22Rv1 (cell line): ENCODE measurements around the gene MAD1L1.

ENCODE experiments used
- H3K27ac ChIP-seq: fragments of 450-650 bp; 2 replicates; pipeline ENCODE4 v1.5.1; 2017
- CTCF ChIP-seq: fragments of 450-650 bp; IDR thresholded peaks from 2 replicates; pipeline ENCODE4 v1.5.1; 2017; ENCODE audit warnings: mild to moderate bottlenecking
- ZFX ChIP-seq: fragments of 450-650 bp; IDR thresholded peaks from 2 replicates; pipeline ENCODE4 v1.6.1; 2017; ENCODE audit warnings: antibody characterized with exemption, borderline replicate concordance

The MAD1L1 gene

DNA sequence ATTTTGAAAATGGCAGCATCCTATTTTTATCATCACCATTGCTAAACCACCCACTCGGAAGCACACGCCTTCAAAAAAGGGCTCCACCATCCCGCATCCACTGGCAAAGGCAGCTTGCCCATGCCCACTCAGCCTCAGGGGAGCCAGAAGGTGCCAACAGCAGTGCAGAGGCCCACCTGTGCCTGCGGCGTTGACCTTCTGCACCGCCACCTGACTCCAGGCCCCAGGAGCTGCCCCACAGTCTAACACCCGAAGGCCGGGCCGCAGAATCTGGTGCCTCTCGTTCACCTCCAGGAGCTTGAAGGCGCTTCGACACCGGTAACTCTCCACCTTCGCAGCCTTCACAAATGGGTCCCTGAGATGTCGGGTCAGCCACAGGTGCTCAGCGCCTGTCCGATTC lies 6.5 kb upstream of the MAD1L1 start:
- no peak overlapping the region for H3K27ac ChIP-seq
- no peak for TF ChIP-seq CTCF
- TF ChIP-seq ZFX = no peak

DNA sequence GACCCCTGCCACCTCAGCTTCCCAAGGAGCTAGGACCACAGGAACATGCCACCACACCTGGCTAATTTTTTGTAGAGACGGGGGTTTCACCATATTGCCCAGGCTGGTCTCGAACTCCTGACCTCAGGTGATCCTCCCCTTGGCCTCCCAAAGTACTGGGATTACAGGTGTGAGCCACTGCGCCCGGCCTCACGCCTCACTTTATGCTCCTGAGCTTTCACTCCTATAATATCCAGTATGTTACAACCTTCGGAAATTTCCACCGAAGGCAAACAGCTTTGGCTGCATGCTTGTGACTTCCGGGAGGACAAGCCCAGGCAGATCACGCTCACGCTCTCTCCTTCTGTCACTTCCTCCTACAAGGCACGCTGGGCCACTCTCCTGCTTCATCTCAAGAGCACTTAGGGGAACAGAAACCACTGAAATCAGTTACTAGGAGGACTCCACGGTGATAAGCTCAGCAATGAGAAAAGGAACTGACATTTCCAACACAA lies 4.4 kb upstream of the MAD1L1 start:
- TF ChIP-seq ZFX (no peak), CTCF (no peak)
- H3K27ac ChIP-seq = no peak overlapping the region

GRCh38 chr7:2233926-2234325 lies 1.2 kb upstream of the MAD1L1 start:
- TF ChIP-seq CTCF = no peak
- no peak for TF ChIP-seq ZFX
- H3K27ac ChIP-seq = peak overlapping the region; percentile 68; the same call in 1 of the 2 replicates

- TF ChIP-seq ZFX = no peak
- TF ChIP-seq CTCF = no peak
Observed at GRCh38 chr7:2231992-2232765, 566 bp downstream of the MAD1L1 start.

DNA sequence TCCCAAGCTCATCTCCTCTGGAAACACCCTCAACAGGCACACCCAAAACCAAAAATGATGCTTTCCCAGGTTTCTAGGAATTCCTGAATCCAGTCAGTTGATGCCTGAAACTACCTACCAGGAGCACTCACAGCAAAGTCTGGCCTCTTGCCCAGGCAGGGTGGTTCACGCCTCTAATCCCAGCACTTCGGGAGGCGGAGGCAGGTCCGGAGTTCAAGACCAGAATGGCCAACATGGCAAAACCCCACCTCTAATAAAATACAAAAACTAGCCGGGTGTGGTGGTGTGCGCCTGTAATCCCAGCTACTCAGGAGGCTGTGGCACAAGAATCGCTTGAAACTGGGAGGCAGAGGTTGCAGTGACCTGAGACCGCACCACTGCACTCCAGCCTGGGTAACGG lies 1.9 kb downstream of the MAD1L1 start:
- H3K27ac ChIP-seq = no peak overlapping the region
- no peak for TF ChIP-seq CTCF
- TF ChIP-seq ZFX = no peak

More at GRCh38 chr7:2231992-2232765, 566 bp downstream of the MAD1L1 start:
- peak overlapping the region; percentile 68 for H3K27ac ChIP-seq

DNA sequence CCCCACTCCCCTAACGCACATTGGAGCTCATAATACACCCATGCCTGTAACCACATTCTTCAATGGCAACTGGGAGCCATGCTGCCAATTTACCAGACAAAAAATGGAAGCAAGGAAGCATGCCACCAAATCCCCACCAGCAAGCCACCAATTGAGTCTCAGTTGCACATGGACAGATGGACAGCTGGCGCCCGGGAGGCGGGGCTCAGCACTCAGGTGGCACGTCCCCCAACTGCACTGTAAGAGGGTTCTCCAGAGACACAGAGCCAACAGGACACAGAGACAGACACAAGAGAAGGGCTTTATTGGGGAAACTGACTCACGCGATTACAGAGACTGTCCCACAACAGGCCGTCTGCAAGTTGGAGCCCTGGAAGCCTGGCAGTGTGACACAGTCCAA lies 2.5 kb downstream of the MAD1L1 start:
- H3K27ac ChIP-seq = no peak overlapping the region
- TF ChIP-seq CTCF (no peak), ZFX (no peak)

DNA sequence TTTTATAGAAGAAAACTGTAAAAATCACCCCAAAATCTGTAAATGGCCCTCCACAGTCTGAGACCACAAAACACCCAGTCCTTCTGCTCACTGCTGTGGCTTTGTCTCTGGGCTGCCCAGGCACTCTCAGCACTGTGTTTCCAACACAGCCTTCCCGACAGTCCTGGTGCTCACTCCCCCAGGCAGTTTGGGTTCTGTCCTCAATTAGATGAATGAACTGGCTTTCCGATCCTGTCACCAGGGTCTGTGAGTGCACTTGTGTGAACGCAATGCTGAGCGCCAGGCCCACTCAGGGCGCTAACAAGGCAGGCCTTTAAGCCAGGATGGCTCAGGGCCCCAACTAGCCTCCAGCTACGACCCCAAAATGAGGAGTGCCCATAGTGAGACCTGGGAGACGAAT lies 3.3 kb downstream of the MAD1L1 start:
- TF ChIP-seq CTCF (no peak), ZFX (no peak)
- H3K27ac ChIP-seq = no peak overlapping the region
